ENCODE measurements around the gene NKX1-2. TPM values are rescaled to one million over a fixed set of nuclear protein-coding genes. Genes with fewer than 3 reads are reported as not detected.

NKX1-2 gene
- total RNA-seq, 2 experiments from 2014 or later: not detected

- H3K27me3 Mint-ChIP-seq (ENCODE audit: low read depth): no peaks in the 10 kb centered on the region
- no peak overlapping the region for H3K4me3 Mint-ChIP-seq
- peaks cover 12% of the 10 kb centered on the region for H3K9me3 Mint-ChIP-seq (ENCODE audit: insufficient read depth)
- H3K27ac Mint-ChIP-seq: no peak overlapping the region
- POLR2A ChIA-PET: no interaction called here
- DNase-seq (no peak), ATAC-seq (no peak)
- CTCF ChIA-PET: interaction anchor here (1.1 kb wide), 1 partner anchor 15 kb away, joined by 3 read pairs; no protein-coding TSS in a partner anchor
- H3K4me1 Mint-ChIP-seq (ENCODE audit: low read depth): peaks cover 2% of the 10 kb centered on the region
- H3K36me3 Mint-ChIP-seq (ENCODE audit: low read depth): peaks cover 15% of the 10 kb centered on the region
Measured at GRCh38 chr10:124486635-124487034, 36.8 kb upstream of the NKX1-2 start.

GRCh38 chr10:124484661-124485060 is 34.8 kb upstream of the NKX1-2 start:
- ChIA-PET CTCF (no interaction called here), POLR2A (interaction anchor here (1.3 kb wide), 1 partner anchor 12 kb away, joined by 4 read pairs; no protein-coding TSS in a partner anchor)
- peaks cover 15% of the 10 kb centered on the region for H3K36me3 Mint-ChIP-seq (ENCODE audit: low read depth)
- no peak overlapping the region for H3K4me3 Mint-ChIP-seq
- ATAC-seq (no peak), DNase-seq (no peak)
- H3K27ac Mint-ChIP-seq: no peak overlapping the region
- H3K9me3 Mint-ChIP-seq (ENCODE audit: insufficient read depth): peaks cover 12% of the 10 kb centered on the region
- H3K27me3 Mint-ChIP-seq (ENCODE audit: low read depth): no peaks in the 10 kb centered on the region
- peaks cover 2% of the 10 kb centered on the region for H3K4me1 Mint-ChIP-seq (ENCODE audit: low read depth)

DNA sequence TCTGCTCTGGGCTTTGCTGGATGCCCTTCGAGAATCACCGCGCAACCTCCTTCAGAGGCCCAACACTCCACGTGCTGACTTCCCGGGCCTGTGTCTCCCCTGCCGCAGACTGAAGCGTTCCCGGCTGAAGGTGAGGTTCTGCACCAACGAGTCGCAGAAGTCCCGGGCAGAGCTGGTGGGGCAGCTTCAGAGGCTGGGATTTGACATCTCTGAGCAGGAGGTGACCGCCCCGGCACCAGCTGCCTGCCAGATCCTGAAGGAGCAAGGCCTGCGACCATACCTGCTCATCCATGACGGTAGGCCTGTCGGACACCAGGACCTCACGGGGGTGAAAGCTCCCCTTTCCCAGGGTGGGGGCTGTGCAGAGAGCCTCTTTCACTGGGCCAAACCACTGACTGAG is 34.2 kb upstream of the NKX1-2 start:
- peaks cover 2% of the 10 kb centered on the region for H3K4me1 Mint-ChIP-seq (ENCODE audit: low read depth)
- ChIA-PET CTCF (no interaction called here), POLR2A (interaction anchor here (1.3 kb wide), 1 partner anchor 11 kb away, joined by 4 read pairs; no protein-coding TSS in a partner anchor)
- H3K36me3 Mint-ChIP-seq (ENCODE audit: low read depth): peaks cover 15% of the 10 kb centered on the region
- no peak overlapping the region for H3K4me3 Mint-ChIP-seq
- no peak overlapping the region for H3K27ac Mint-ChIP-seq
- ATAC-seq: no peak
- peaks cover 12% of the 10 kb centered on the region for H3K9me3 Mint-ChIP-seq (ENCODE audit: insufficient read depth)
- no peak for DNase-seq
- no peaks in the 10 kb centered on the region for H3K27me3 Mint-ChIP-seq (ENCODE audit: low read depth)

DNA sequence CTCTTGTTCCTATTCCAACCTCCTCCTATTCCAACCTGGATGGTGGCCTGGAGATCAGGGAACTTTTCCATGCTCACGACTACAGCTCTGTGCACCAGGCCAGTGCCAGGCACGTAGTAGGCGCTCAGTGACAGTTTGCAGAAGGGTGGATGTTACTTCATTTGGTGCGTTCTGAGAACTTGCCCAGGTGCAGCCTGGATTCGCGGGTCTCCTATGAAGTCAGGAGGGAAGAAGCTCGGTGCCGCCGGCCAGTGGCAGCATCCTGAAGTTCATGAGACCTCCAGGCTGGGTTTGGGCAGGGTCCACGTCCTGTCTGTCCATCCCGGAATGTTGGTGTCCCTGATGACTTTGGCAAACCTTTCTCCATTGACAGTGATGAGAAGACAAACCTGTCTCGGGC is 33.0 kb upstream of the NKX1-2 start:
- ATAC-seq (no peak), DNase-seq (no peak)
- Mint-ChIP-seq H3K27ac (no peak overlapping the region), H3K9me3 (ENCODE audit: insufficient read depth) (peaks cover 12% of the 10 kb centered on the region), H3K36me3 (ENCODE audit: low read depth) (peaks cover 15% of the 10 kb centered on the region), H3K4me1 (ENCODE audit: low read depth) (peaks cover 2% of the 10 kb centered on the region), H3K27me3 (ENCODE audit: low read depth) (no peaks in the 10 kb centered on the region), H3K4me3 (no peak overlapping the region)
- CTCF ChIA-PET: no interaction called here
- POLR2A ChIA-PET: no interaction called here

- Mint-ChIP-seq H3K27me3 (ENCODE audit: low read depth) (no peaks in the 10 kb centered on the region), H3K36me3 (ENCODE audit: low read depth) (peaks cover 12% of the 10 kb centered on the region), H3K27ac (no peak overlapping the region), H3K4me1 (ENCODE audit: low read depth) (no peaks in the 10 kb centered on the region), H3K9me3 (ENCODE audit: insufficient read depth) (peaks cover 11% of the 10 kb centered on the region), H3K4me3 (no peak overlapping the region)
- ChIA-PET CTCF (no interaction called here), POLR2A (interaction anchor here (0.6 kb wide), 1 partner anchor 13 kb away, joined by 3 read pairs; no protein-coding TSS in a partner anchor)
- DNase-seq (no peak), ATAC-seq (no peak)
Measured at GRCh38 chr10:124482236-124482800, 32.5 kb upstream of the NKX1-2 start.

GRCh38 chr10:124481717-124482116 is 31.9 kb upstream of the NKX1-2 start:
- POLR2A ChIA-PET: interaction anchor here (0.6 kb wide), 1 partner anchor 14 kb away, joined by 3 read pairs; no protein-coding TSS in a partner anchor

DNA sequence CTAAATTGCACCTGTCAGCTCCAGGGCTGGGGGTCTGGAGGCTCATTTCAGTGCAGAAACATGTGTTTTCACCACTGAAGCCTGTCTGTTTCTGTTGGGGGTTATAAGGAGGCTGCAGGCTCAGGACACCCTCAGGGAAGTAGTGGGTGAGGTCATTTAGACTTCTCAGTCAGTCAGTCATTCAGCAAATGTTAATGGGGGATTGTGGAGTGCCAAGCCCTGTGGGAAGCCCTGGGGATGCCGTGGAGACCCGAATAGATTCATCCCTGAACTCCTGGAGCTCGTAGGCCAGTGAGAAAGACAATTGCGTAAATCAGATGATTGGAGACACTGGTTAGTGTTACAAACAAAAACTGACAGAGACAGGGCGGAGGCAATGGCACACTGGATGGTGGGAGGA is 31.0 kb upstream of the NKX1-2 start:
- POLR2A ChIA-PET: no interaction called here
- ATAC-seq (no peak), DNase-seq (no peak)
- Mint-ChIP-seq H3K27me3 (ENCODE audit: low read depth) (no peaks in the 10 kb centered on the region), H3K4me3 (no peak overlapping the region), H3K27ac (no peak overlapping the region), H3K9me3 (ENCODE audit: insufficient read depth) (no peaks in the 10 kb centered on the region), H3K4me1 (ENCODE audit: low read depth) (peaks cover 1% of the 10 kb centered on the region), H3K36me3 (ENCODE audit: low read depth) (peaks cover 1% of the 10 kb centered on the region)
- CTCF ChIA-PET: no interaction called here

More at GRCh38 chr10:124481717-124482116, 31.9 kb upstream of the NKX1-2 start:
- no peak overlapping the region for H3K4me3 Mint-ChIP-seq
- H3K4me1 Mint-ChIP-seq (ENCODE audit: low read depth): no peaks in the 10 kb centered on the region
- DNase-seq (no peak), ATAC-seq (no peak)
- H3K27ac Mint-ChIP-seq: no peak overlapping the region
- H3K27me3 Mint-ChIP-seq (ENCODE audit: low read depth): no peaks in the 10 kb centered on the region
- CTCF ChIA-PET: no interaction called here
- peaks cover 7% of the 10 kb centered on the region for H3K36me3 Mint-ChIP-seq (ENCODE audit: low read depth)
- H3K9me3 Mint-ChIP-seq (ENCODE audit: insufficient read depth): peaks cover 5% of the 10 kb centered on the region

GRCh38 chr10:124478515-124478914 is 28.7 kb upstream of the NKX1-2 start:
- H3K36me3 Mint-ChIP-seq (ENCODE audit: low read depth): no peaks in the 10 kb centered on the region
- no peak for ATAC-seq
- DNase-seq: no peak
- H3K27ac Mint-ChIP-seq: no peak overlapping the region
- CTCF ChIA-PET: no interaction called here
- H3K9me3 Mint-ChIP-seq (ENCODE audit: insufficient read depth): no peaks in the 10 kb centered on the region
- peaks cover 9% of the 10 kb centered on the region for H3K4me1 Mint-ChIP-seq (ENCODE audit: low read depth)
- H3K4me3 Mint-ChIP-seq: no peak overlapping the region
- POLR2A ChIA-PET: no interaction called here
- no peaks in the 10 kb centered on the region for H3K27me3 Mint-ChIP-seq (ENCODE audit: low read depth)

DNA sequence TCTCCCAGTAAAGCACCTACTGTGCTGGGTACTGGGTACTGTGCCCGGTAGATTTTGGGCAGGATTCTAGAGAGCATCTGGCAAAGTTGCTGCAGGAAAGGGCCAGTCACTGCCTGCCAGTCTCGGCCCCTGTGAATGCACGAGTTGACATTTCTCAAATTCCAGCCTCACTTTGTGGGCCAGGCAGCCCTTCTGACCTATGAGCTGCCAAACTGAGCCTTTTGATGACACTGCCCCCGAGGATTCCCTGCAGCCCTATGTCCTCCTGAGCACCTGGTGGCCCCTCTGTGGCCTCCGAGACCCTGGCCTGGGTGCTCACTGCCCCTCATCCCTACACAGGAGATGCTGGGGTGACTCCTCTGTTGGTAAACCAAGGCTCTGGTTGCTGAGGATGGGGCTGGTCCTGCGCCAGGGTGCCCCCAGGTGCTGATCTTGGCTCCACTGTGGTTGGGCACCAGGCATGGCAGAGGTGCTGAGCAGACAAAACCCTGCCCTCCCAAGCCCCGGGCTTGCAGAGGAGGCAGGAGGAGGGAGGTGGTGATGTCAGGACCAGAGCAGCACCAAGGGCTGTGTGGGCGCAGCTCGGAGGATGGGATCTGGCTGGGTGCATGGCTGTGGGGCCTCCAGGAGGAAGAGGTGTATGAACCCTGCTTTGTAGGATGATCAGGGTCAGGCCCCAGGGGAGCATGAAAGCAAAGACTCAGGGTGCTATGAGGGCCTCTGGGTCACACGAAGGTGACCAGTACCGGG is 28.0 kb upstream of the NKX1-2 start:
- Mint-ChIP-seq H3K4me3 (no peak overlapping the region), H3K36me3 (ENCODE audit: low read depth) (no peaks in the 10 kb centered on the region), H3K27ac (no peak overlapping the region), H3K27me3 (ENCODE audit: low read depth) (no peaks in the 10 kb centered on the region), H3K4me1 (ENCODE audit: low read depth) (peaks cover 9% of the 10 kb centered on the region), H3K9me3 (ENCODE audit: insufficient read depth) (no peaks in the 10 kb centered on the region)
- ChIA-PET CTCF (no interaction called here), POLR2A (no interaction called here)
- ATAC-seq: no peak
- DNase-seq: no peak

GRCh38 chr10:124476043-124476725 is 26.3 kb upstream of the NKX1-2 start:
- DNase-seq (no peak), ATAC-seq (no peak)
- Mint-ChIP-seq H3K36me3 (ENCODE audit: low read depth) (no peaks in the 10 kb centered on the region), H3K4me3 (no peak overlapping the region), H3K27ac (no peak overlapping the region), H3K9me3 (ENCODE audit: insufficient read depth) (no peaks in the 10 kb centered on the region), H3K27me3 (ENCODE audit: low read depth) (no peaks in the 10 kb centered on the region), H3K4me1 (ENCODE audit: low read depth) (peaks cover 9% of the 10 kb centered on the region)
- POLR2A ChIA-PET: no interaction called here
- CTCF ChIA-PET: no interaction called here

- Mint-ChIP-seq H3K4me3 (no peak overlapping the region), H3K27ac (no peak overlapping the region), H3K4me1 (ENCODE audit: low read depth) (peaks cover 9% of the 10 kb centered on the region), H3K36me3 (ENCODE audit: low read depth) (no peaks in the 10 kb centered on the region), H3K9me3 (ENCODE audit: insufficient read depth) (no peaks in the 10 kb centered on the region), H3K27me3 (ENCODE audit: low read depth) (no peaks in the 10 kb centered on the region)
- DNase-seq (no peak), ATAC-seq (no peak)
- ChIA-PET POLR2A (interaction anchor here (0.6 kb wide), 1 partner anchor 23 kb away, joined by 3 read pairs; no protein-coding TSS in a partner anchor), CTCF (no interaction called here)
Measured at GRCh38 chr10:124474514-124475070, 24.8 kb upstream of the NKX1-2 start.

- Mint-ChIP-seq H3K27ac (no peak overlapping the region), H3K27me3 (ENCODE audit: low read depth) (no peaks in the 10 kb centered on the region), H3K36me3 (ENCODE audit: low read depth) (no peaks in the 10 kb centered on the region), H3K4me3 (no peak overlapping the region), H3K4me1 (ENCODE audit: low read depth) (peaks cover 9% of the 10 kb centered on the region), H3K9me3 (ENCODE audit: insufficient read depth) (no peaks in the 10 kb centered on the region)
- DNase-seq (no peak), ATAC-seq (no peak)
- ChIA-PET CTCF (interaction anchor here (0.6 to 1.1 kb wide), 3 partner anchors 11 to 356 kb away, joined by 3 read pairs; partner anchors contain the start of gene LHPP), POLR2A (interaction anchor here (1.0 kb wide), 1 partner anchor 11 kb away, joined by 4 read pairs; no protein-coding TSS in a partner anchor)
Measured at GRCh38 chr10:124473070-124473469, 23.2 kb upstream of the NKX1-2 start.

Data from activated CD8-positive, alpha-beta T cell treated with anti-CD3 and anti-CD28 coated beads, Interleukin-2, amount 10 ng/mL, durations not matched to agents 7 days and 5 days (primary cell).